SH-SY5Y (cell line): ENCODE results near the gene PKNOX1.

ENCODE experiments used
- GATA2 ChIP-seq: IDR thresholded peaks from 2 replicates; pipeline ENCODE4 v1.6.1; 2011; ENCODE audit warnings: mild to moderate bottlenecking, low read depth, low read length
- GATA3 ChIP-seq: IDR thresholded peaks from 2 replicates; pipeline ENCODE4 v1.6.1; 2011; ENCODE audit warnings: low read depth, mild to moderate bottlenecking, low read length, moderate library complexity

The PKNOX1 gene

DNA sequence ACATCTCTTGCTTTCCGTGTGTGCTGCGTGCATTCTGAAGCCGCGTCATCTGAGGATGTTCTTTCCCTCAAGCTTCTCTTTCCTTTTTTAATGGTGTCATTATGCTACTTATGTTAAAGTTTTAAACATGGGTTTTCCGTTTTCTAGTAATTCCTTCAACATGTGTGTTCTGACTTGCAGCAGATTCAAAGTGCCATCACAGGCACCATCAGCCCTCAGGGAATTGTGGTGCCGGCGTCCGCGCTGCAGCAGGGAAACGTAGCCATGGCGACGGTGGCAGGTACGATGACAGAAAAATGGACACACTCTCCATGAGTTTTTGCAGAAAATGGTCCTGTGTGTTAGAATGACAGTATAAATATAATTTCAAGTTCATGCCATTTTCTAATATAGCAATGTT is 42.4 kb downstream of the PKNOX1 start:
- TF ChIP-seq GATA2 (peak; percentile 95), GATA3 (peak; percentile 65)

DNA sequence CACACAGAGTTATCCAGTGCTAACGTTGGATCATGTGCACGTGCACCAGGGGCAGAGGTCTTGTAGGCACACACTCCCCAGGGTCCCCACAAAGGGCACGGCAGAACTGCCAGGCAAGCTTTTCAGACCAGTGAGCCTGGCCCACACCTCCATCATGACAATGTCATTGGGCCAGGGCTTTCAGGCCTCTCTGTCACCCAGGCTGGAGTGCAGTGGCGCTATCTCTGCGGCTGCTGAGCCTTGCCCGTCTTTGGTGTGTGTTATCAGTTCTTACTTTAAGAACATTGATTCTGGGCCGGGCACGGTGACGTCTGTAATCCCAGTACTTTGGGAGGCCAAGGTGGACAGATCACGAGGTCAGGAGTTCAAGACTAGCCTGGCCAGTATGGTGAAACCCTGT is 44.2 kb downstream of the PKNOX1 start:
- TF ChIP-seq GATA2 (no peak), GATA3 (no peak)

DNA sequence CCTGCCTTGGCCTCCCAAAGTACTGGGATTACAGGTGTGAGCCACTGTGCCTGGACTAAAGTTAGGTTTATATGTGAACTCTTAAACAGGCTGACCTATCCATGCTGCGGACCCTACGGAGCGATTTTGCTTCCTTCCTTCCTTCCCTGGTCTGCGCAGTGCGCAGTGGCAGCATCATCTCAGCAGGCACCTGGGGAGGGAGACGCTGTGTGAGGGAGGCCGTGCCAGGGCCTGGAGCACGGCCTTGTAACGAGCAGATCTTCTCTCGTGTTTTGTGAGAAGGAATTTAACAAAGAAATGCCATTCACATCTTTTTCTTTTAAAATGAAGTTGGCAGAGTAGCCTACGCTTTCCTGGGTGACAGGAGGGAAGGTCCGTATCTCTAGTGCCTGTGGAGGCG is 45.8 kb downstream of the PKNOX1 start:
- TF ChIP-seq GATA2 (no peak), GATA3 (no peak)

DNA sequence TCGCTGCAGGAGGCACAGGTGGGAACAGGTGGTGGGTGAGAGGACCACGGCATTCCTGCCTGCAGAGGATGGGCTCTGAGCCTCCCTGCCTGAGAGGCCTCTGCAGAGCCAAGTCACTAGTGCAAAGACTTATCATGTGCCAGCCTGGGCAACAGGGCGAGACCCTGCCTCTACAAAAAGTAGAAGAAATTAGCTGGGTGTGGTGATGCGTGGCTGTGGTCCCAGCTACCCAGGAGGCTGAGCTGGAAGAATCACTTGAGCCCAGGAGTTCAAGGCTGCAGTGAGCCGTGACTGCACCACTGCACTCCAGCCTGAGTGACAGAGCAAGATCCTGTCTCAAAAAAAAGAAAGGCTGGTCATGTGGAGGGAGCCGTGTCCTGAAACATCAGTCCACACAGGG is 46.4 kb downstream of the PKNOX1 start:
- TF ChIP-seq GATA2: no peak
- TF ChIP-seq GATA3: no peak

DNA sequence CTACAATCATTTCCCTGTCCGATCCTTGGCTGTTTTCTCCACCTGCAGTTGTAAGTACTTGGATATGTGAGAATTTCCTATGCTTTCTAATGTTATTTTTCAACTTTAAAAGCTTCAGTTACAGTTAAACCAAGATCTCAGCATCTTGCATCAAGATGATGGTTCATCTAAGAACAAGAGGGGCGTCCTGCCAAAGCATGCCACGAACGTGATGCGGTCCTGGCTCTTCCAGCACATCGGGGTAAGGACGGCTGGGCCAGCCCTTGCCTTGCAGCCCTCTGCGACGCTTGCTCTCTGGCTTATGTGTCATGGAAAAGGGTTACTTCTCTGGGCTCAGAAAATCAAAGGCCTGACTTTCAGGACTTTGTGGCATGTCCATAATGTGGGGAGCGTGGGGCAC is 46.8 kb downstream of the PKNOX1 start:
- TF ChIP-seq GATA2: no peak

DNA sequence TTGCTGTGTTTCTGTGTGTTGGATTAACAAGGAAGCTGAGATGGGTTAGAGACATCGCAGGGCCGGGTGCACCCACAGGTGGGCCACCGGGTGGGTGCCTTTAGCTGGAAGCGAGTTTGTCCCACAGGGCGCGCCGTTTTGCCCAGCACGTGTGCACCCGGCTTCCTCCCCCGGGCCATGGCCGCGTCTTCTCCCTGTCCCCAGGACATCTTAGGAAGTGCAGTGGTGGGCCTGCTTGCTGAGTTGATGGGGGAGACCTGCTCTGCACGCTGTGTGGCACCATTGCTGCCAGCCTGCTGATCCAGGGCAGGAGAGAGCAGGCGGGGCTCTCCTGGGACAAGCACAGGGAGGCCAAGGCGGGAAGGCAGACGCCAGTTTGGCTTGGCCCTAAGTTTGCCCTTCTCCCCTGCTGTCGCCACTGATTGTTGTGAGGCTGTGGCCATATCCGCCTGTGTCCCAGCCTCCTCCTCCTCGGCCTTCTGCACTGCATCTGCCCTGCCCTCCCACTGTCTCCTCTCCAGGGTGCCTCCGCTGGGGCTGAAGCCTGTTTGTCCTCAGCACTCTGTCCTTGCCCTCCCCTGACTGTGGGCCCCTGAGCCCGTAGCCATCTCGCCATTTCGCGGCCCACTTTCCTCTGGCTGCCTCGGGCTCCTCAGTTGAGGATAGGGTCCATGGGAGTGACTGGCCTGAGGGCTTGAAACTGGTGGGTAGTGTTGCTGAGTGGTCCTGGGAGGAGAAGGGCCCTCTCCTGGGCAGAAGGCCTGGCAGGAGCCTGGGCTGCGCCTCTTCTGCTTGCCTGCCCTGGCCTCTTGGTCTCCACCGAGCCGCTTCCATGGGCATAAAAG is 47.6 kb downstream of the PKNOX1 start:
- TF ChIP-seq GATA3 (no peak), GATA2 (no peak)

DNA sequence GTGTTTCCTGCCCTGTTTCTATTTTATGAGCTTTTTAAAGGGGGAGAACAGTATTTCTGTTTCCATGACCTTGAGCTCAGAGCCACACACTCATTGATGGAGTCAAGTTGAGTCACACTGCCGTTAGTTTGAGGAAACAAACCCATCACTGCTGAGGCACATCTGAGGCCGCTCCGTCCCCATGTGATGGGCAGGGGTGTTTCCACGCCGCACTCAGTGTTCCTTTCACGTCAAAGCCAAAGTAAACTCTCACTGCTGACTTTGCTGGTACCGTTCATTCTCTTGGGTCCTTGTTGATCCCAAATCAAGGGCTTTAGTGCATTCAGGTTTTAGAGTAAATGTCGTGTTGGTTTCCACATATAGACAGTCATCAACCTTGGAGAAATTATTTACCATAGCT is 48.8 kb downstream of the PKNOX1 start:
- TF ChIP-seq GATA2 (no peak), GATA3 (no peak)

DNA sequence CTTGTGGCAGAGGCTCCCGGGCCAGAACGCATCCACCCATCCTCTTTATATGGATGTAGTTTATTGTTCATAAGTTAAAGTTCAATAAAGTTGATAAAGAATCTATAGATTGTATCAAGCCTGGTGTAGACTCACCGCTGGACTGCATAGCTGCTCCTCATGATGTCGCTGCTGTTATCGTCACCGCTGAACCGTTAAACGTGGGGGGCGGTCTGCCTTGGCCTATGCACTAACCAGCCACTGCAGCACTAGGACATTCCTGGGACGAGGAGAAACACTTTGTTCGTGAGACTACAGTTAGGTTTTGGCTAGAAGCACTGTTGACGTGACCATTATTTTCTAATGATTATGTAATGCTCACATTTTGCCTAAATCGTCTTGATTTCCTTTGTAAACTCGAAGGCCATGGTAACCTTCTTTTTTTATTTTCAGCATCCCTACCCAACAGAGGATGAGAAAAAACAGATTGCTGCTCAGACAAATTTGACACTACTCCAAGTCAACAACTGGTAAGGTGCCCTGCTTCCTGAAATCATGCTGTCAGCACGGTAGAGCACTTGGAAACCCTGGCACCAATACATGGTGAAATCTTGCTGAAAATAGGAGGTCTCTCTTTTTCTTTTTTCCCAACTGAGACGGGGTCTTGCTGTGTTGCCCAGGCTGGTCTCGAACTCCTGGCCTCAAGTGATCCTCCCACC is 50.2 kb downstream of the PKNOX1 start:
- TF ChIP-seq GATA2 (no peak), GATA3 (no peak)

DNA sequence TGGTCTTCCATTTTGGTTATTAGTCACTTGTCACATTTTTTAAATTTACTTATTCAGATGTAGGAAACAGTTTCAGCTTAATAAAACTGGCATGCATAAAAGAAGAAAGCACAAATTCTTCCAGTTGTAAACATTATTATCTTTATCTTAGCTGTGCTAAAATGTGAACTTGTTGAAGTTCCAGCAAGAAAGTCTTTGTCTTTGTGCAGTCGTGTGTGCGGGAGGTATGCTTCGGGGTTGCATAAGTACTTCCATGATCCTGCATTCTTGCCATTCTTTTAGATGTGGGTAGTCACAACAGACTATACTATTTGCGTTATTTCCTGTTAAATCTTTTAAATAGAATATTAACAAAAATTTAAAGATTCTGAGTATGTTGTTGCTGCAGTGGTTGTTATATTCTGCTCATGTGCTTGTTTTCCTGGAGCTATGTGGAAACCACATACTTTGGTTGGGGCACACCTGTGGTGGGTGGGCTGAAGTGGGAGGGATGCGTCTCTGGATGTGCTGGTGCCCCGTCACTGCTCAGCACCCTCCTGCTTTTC is 51.3 kb downstream of the PKNOX1 start:
- TF ChIP-seq GATA2: no peak
- no peak for TF ChIP-seq GATA3

DNA sequence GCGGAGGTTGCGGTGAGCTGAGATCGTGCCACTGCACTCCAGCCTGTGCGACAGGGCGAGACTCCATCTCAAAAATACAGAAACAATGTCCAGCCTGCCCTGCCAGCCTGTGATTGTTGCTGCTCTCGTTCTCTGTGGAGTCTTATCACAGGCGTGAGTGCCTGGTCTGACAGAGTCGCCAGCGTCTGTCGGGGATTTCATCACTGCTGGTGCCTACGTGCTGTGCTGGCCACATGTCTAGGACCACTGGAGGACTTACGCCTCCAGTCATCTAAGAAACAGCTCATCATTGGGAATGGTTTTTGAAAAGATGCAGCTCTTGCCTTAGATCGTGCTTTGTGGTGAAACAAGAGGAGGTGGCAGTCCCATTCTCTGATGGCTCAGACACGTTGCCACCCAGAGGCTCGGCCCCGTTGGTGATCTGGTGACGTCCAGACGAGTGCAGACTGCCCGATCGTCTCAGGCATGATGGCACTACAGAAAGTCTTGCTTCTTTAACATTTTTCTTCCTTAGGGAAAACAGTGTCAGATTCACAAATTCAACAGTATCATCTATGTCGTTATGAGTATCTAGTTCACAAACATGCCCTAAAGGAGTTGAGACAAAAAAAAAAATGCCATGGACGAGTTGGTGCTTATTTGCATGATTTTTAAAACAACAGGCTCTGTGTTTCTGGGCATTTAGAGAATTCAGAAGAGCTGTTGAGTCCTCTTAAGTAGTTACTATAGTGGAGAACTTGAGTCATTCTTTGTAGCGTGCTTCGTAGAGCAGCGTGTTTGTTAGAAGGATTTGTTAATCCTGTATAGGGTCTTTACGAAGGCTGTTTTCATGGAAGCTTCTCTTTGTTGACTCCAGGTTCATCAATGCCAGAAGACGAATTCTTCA is 53.7 kb downstream of the PKNOX1 start:
- TF ChIP-seq GATA2: no peak
- no peak for TF ChIP-seq GATA3

DNA sequence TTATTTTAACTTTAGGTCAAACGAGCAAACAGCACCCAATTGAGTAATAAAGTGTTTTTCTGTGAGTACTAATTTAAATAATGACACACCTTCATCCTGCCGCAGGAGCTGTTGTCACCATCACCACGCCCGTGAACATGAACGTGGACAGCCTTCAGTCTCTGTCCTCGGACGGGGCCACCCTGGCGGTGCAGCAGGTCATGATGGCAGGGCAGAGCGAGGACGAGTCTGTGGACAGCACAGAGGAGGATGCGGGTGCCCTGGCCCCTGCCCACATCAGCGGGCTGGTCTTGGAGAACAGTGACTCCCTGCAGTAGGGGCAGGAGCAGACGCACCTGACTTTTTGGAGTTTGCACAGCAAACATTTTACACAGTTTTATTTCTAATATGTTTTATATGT is 55.4 kb downstream of the PKNOX1 start:
- TF ChIP-seq GATA3 (no peak), GATA2 (no peak)

DNA sequence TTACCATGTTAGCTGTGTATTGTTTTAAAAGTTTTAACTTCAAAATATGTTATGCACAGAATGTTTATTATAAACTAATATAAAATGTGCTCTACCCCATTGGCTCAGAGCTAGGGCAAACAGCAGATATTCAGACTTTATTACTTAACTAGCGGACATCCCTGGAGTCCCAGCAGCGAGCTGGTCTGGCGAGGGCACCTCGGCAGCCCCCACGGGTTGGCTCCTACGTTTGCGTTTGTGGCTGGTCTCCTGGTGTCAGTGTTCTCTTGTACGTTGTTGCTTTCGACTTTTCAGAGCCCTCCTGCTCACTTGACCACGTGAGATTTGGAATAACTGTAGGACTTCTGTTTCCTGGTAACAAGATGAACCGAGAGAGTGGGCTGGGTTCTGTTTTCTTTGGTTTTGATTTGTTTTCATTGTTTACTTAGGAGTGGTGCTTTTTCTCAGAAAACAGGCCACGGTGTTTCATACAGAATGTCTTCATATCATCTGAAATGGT is 56.8 kb downstream of the PKNOX1 start:
- TF ChIP-seq GATA3 (no peak), GATA2 (no peak)

DNA sequence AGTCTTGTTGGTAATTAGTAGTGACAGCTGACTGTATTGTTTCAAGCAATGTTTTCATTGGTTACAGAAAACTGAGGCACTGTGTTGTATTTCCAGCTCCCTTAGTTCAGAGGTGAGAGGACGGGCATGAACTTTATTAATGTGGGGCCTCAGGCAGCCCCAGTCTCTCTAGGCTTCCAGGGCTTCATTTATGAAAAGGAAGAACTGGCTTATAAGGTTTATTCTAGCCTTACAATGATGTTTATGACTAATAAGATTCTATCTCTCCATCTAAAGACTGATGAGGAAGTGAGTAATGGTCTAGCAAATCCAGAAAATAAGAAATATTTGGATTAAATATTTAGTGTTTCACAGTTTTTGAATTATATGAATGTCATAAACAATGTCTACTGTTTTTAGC is 59.7 kb downstream of the PKNOX1 start:
- TF ChIP-seq GATA2: no peak
- TF ChIP-seq GATA3: no peak

DNA sequence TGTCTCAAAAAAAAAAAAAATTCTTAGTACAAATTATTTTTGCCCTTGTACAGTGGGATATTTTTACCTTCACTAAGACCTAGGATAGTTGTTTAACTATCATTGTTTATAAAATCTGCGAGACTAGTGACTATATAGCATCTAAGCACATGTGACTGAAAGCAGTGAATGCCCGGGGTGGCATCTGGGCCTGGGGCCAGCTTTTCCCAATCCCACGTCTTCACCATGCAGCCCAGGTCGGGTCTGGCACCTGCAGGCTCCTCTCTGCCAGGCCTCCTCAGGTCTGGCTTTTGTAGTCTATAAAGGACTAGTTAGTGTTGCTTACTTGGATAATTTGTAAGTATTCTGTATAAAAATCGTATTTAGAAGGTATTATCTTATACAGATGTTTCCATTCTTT is 60.5 kb downstream of the PKNOX1 start:
- no peak for TF ChIP-seq GATA2
- TF ChIP-seq GATA3: no peak
